HepG2 (cell line): ENCODE data around the gene FITM2. TPM values are rescaled to one million over a fixed set of nuclear protein-coding genes. Genes with fewer than 3 reads are reported as not detected.
"Not testable (repeated sequence)": the region's sequence is repeated elsewhere in the genome, so short reads cannot be mapped to it uniquely, and the experiment has no call there.

ENCODE experiments used
- ATAC-seq: fragments of 200-7000 bp; cut with Tn5 transposase; 3 replicates; pipeline ENCODE4 v1.9.1; 2020; ENCODE audit warnings: mild to moderate bottlenecking, moderate library complexity
- BruUV-seq: library from RNA; stranded (reverse); fragments of 400-500 nt; replicated peaks from 2 replicates; lab custom pipeline; 2021; lab: Mats Ljungman, UMichigan
- CTCF ChIA-PET: fragments of 300-600 bp; formaldehyde crosslinking; extraction: SDS; loops from one replicate; lab custom pipeline; 2021; ENCODE audit warnings: low total read pairs, inconsistent platforms, low intra/inter-chr PET ratio; lab: Yijun Ruan, JAX
- POLR2A ChIA-PET: fragments of 350-600 bp; sonication (Branson Sonifier 250); formaldehyde crosslinking; loops from one replicate; lab custom pipeline; 2020; ENCODE audit warnings: antibody characterized with exemption, inconsistent platforms; lab: Yijun Ruan, JAX
- DNase-seq: peaks from one replicate; pipeline ENCODE4 v3.0.0-alpha.2; 2015; ENCODE audit warnings: low spot score
- FAIRE-seq: peaks from 3 replicates; lab custom pipeline; 2011; peaks lifted over from hg19 to GRCh38; lab: Jason Lieb, UNC
- H2AFZ ChIP-seq: one replicate; pipeline ENCODE4 v1.6.1; 2011; ENCODE audit warnings: low read length, inconsistent platforms
- H3K27ac ChIP-seq: fragments of 300-600 bp; 3 replicates; pipeline ENCODE4 v1.8.0; 2011; ENCODE audit warnings: mixed run types, mild to moderate bottlenecking, mixed read lengths, low read length, inconsistent platforms; ENCODE audit not compliant: insufficient read depth; ENCODE audit errors: extremely low read length
- H3K27me3 ChIP-seq, 2 experiments: fragments of 200-600 bp in 1 of 2; 2 replicates in 1 of 2; 3 replicates in 1 of 2; pipeline versions ENCODE4 v1.6.0 to v1.8.0; 2011; ENCODE audit warnings: low read length in 2 of 2, mild to moderate bottlenecking in 2 of 2, moderate library complexity in 2 of 2, inconsistent platforms in 1 of 2; ENCODE audit not compliant: insufficient read depth in 2 of 2, control insufficient read depth in 1 of 2
- H3K36me3 ChIP-seq, 2 experiments: fragments of 200-600 bp in 1 of 2; replicated peaks in 1 of 2; 2 replicates in 1 of 2; 3 replicates in 1 of 2; pipeline versions ENCODE4 v1.5.1 to v1.8.0; 2011; ENCODE audit warnings: low read length in 2 of 2, inconsistent platforms in 1 of 2; ENCODE audit not compliant: insufficient read depth in 2 of 2, control insufficient read depth in 1 of 2
- H3K4me1 ChIP-seq: 2 replicates; pipeline ENCODE4 v1.5.1; 2012; ENCODE audit warnings: low read length, inconsistent platforms; ENCODE audit not compliant: insufficient read depth
- H3K4me2 ChIP-seq: 2 replicates; pipeline ENCODE4 v1.6.0; 2011; ENCODE audit warnings: low read depth, low read length, inconsistent platforms
- H3K4me3 ChIP-seq, 3 experiments: fragments of 200-600 bp in 1 of 3; sonication (generic), shearing (Covaris generic) in 1 of 3; replicated peaks in 1 of 3; 2 replicates each; pipeline ENCODE4 v1.5.1; 2011 to 2016; ENCODE audit warnings: low read length in 3 of 3, inconsistent platforms in 2 of 3, low read depth in 2 of 3, mild to moderate bottlenecking in 2 of 3, control low read depth in 1 of 3, mixed read lengths in 1 of 3; ENCODE audit not compliant: insufficient read depth in 1 of 3
- H3K79me2 ChIP-seq: one replicate; pipeline ENCODE4 v1.6.1; 2011; ENCODE audit warnings: low read length, inconsistent platforms; ENCODE audit not compliant: insufficient read depth
- H3K9ac ChIP-seq: 2 replicates; pipeline ENCODE4 v1.6.0; 2011; ENCODE audit warnings: mild to moderate bottlenecking, low read depth, low read length, inconsistent platforms; ENCODE audit not compliant: insufficient read depth
- H3K9me3 ChIP-seq: 2 replicates; pipeline ENCODE4 v1.5.1; 2012; ENCODE audit warnings: mild to moderate bottlenecking, low read length
- H4K20me1 ChIP-seq: 2 replicates; pipeline ENCODE4 v1.6.0; 2011; ENCODE audit warnings: inconsistent platforms, mild to moderate bottlenecking, low read length, moderate library complexity; ENCODE audit not compliant: insufficient read depth
- FOXC1 ChIP-seq: sonication (generic); formaldehyde crosslinking; IDR thresholded peaks from 2 replicates; pipeline ENCODE4 v1.8.0; 2022; ENCODE audit warnings: mild to moderate bottlenecking, missing genetic modification reagents, borderline replicate concordance
- FOXK2 ChIP-seq: fragments of 450-650 bp; IDR thresholded peaks from 2 replicates; pipeline ENCODE4 v1.6.1; 2016
- STAG1 ChIP-seq: sonication (generic); formaldehyde crosslinking; IDR thresholded peaks from 2 replicates; pipeline ENCODE4 v1.4.0; 2020; ENCODE audit warnings: missing genetic modification reagents
- ZNF629 ChIP-seq: sonication (generic); formaldehyde crosslinking; conservative IDR thresholded peaks from 2 replicates; pipeline ENCODE4 v1.5.0; 2020; ENCODE audit warnings: missing genetic modification reagents
- whole genome bisulfite sequencing: methylation state at CpG from one replicate; pipeline ENCODE4 v1.1.6; 2017; ENCODE audit warnings: low lambda C conversion rate; 5-methylcytosine and 5-hydroxymethylcytosine counted together
- in situ Hi-C: cut with HindIII; loops from 2 replicates; pipeline ENCODE4 v1.10.0; 2017; ENCODE audit warnings: low pct_unique_long_range_greater_than_20kb; ENCODE audit not compliant: extremely low pct_ligation_motif_present
- intact Hi-C: fragments of 100-400 bp; cut with micrococcal nuclease; formaldehyde crosslinking; loops from one replicate; pipeline ENCODE4 v1.10.0; 2022; ENCODE audit not compliant: unreplicated experiment
- polyA plus RNA-seq, 8 experiments: library from polyadenylated mRNA; depleted of rRNA in 3 of 8; stranded (reverse) in 7 of 8; unstranded in 1 of 8; fragments of >200 nt; fragmentation: Illumina TruSeq in 4 of 8; extraction: Trizol in 4 of 8; gene quantifications; 2 replicates each; pipeline versions ENCODE4 v1.2.1 to v1.2.3, GENCODE V29; 2011 to 2016; ENCODE audit warnings: low read depth in 4 of 8, missing spikeins in 1 of 8, mixed read lengths in 1 of 8; ENCODE audit not compliant: insufficient read depth in 1 of 8
- total RNA-seq, 5 experiments: library from RNA; depleted of rRNA; stranded (reverse); fragments of >200 nt; fragmentation: Illumina TruSeq; extraction: Trizol; gene quantifications; 2 replicates each; pipeline ENCODE4 v1.2.3, GENCODE V29; 2016; ENCODE audit warnings: low read depth in 1 of 5
- TF ChIP-seq, protein P1 (sequence below): sonication (generic); formaldehyde crosslinking; IDR thresholded peaks from 2 replicates; pipeline ENCODE4 v1.5.0; 2020; ENCODE audit warnings: mild to moderate bottlenecking, missing genetic modification reagents
- TF ChIP-seq, protein P2 (sequence below): sonication (generic); formaldehyde crosslinking; IDR thresholded peaks from 2 replicates; pipeline ENCODE4 v1.9.0; 2021; ENCODE audit warnings: missing genetic modification reagents, borderline replicate concordance
- TF ChIP-seq, protein P3 (sequence below): sonication (generic); formaldehyde crosslinking; IDR thresholded peaks from 2 replicates; pipeline ENCODE4 v1.5.0; 2020; ENCODE audit warnings: mild to moderate bottlenecking, missing genetic modification reagents, moderate library complexity
- TF ChIP-seq, protein P4 (sequence below): sonication (generic); formaldehyde crosslinking; IDR thresholded peaks from 2 replicates; pipeline ENCODE4 v1.5.0; 2020; ENCODE audit warnings: mild to moderate bottlenecking, missing genetic modification reagents

Gene FITM2
- total and polyA plus RNA-seq, 2 of the 13 experiments (the other 11 are each of a cell fraction or from before 2014, with no cell fraction given), result 9.6 to 24.5 TPM

DNA sequence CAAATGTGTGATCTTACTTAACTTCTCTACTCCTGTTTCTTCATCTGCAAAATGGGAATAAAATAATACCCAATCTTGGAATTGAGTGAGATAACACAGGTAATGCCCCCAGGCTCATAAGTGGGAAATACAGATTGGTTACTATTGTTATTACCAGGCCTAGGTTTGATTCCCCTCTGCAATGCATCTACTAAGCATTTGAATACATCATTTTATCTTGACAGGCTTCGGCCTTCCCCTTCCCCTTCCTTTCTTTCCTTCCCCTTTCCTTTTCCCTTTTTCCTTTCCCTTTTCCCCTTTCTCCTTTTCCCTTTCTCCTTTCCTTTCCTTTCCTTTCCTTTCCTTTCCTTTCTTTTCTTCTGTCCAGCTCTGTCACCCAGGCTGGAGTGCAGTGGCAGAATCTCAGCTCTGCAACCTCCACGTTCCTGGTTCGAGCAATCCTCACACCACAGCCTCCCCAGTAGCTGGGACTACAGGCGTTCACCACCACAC is 37.2 kb upstream of the FITM2 start (continued):
- TF ChIP-seq, protein P1, sequence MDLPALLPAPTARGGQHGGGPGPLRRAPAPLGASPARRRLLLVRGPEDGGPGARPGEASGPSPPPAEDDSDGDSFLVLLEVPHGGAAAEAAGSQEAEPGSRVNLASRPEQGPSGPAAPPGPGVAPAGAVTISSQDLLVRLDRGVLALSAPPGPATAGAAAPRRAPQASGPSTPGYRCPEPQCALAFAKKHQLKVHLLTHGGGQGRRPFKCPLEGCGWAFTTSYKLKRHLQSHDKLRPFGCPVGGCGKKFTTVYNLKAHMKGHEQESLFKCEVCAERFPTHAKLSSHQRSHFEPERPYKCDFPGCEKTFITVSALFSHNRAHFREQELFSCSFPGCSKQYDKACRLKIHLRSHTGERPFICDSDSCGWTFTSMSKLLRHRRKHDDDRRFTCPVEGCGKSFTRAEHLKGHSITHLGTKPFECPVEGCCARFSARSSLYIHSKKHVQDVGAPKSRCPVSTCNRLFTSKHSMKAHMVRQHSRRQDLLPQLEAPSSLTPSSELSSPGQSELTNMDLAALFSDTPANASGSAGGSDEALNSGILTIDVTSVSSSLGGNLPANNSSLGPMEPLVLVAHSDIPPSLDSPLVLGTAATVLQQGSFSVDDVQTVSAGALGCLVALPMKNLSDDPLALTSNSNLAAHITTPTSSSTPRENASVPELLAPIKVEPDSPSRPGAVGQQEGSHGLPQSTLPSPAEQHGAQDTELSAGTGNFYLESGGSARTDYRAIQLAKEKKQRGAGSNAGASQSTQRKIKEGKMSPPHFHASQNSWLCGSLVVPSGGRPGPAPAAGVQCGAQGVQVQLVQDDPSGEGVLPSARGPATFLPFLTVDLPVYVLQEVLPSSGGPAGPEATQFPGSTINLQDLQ, result no peak
- TF ChIP-seq, protein P2, sequence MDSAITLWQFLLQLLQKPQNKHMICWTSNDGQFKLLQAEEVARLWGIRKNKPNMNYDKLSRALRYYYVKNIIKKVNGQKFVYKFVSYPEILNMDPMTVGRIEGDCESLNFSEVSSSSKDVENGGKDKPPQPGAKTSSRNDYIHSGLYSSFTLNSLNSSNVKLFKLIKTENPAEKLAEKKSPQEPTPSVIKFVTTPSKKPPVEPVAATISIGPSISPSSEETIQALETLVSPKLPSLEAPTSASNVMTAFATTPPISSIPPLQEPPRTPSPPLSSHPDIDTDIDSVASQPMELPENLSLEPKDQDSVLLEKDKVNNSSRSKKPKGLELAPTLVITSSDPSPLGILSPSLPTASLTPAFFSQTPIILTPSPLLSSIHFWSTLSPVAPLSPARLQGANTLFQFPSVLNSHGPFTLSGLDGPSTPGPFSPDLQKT (CRISPR knock-in tag), result no peak
- peak; percentile 51 for TF ChIP-seq ZNF629 (CRISPR knock-in tag)
- TF ChIP-seq FOXK2, result peak; percentile 24; the same call in 1 of the 2 replicates

DNA sequence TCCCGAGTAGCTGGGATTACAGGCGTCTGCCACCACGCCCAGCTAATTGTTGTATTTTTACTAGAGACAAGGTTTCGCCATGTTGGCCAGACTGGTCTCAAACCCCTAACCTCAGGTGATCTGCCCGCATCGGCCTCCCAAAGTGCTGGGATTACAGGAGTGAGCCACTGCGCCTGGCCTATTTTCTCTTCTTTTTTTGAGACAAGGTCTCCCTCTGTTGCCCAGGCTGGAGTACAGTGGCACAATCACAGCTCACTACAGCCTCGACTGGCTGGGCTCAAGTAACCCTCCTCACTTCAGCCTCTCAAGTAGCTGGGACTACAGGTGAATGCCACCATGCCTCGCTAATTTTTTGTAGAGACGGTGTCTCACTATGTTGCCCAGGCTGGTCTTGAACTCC is 34.9 kb upstream of the FITM2 start:
- H2AFZ ChIP-seq, H3K4me2 ChIP-seq, H3K27me3 ChIP-seq, H3K36me3 ChIP-seq, H3K4me3 ChIP-seq, H3K9ac ChIP-seq, POLR2A ChIA-PET, FAIRE-seq, BruUV-seq: not testable (repeated sequence)
- H3K4me1 ChIP-seq, result peaks cover 31% of the 10 kb centered on the region
- TF ChIP-seq, protein P3, sequence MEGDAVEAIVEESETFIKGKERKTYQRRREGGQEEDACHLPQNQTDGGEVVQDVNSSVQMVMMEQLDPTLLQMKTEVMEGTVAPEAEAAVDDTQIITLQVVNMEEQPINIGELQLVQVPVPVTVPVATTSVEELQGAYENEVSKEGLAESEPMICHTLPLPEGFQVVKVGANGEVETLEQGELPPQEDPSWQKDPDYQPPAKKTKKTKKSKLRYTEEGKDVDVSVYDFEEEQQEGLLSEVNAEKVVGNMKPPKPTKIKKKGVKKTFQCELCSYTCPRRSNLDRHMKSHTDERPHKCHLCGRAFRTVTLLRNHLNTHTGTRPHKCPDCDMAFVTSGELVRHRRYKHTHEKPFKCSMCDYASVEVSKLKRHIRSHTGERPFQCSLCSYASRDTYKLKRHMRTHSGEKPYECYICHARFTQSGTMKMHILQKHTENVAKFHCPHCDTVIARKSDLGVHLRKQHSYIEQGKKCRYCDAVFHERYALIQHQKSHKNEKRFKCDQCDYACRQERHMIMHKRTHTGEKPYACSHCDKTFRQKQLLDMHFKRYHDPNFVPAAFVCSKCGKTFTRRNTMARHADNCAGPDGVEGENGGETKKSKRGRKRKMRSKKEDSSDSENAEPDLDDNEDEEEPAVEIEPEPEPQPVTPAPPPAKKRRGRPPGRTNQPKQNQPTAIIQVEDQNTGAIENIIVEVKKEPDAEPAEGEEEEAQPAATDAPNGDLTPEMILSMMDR (CRISPR knock-in tag), result peak; percentile 46
- TF ChIP-seq, protein P4, sequence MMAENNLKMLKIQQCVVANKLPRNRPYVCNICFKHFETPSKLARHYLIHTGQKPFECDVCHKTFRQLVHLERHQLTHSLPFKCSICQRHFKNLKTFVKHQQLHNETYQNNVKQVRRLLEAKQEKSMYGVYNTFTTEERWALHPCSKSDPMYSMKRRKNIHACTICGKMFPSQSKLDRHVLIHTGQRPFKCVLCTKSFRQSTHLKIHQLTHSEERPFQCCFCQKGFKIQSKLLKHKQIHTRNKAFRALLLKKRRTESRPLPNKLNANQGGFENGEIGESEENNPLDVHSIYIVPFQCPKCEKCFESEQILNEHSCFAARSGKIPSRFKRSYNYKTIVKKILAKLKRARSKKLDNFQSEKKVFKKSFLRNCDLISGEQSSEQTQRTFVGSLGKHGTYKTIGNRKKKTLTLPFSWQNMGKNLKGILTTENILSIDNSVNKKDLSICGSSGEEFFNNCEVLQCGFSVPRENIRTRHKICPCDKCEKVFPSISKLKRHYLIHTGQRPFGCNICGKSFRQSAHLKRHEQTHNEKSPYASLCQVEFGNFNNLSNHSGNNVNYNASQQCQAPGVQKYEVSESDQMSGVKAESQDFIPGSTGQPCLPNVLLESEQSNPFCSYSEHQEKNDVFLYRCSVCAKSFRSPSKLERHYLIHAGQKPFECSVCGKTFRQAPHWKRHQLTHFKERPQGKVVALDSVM, result 0 out of 2 replicates have a peak, but pooled peaks have one; percentile 11
- TF ChIP-seq STAG1 (peak; percentile 59), FOXC1 (CRISPR knock-in tag) (0 out of 2 replicates have a peak, but pooled peaks have one; percentile 26)
- TF ChIP-seq, all 625 proteins: peak for 4; not testable (repeated sequence) for 621
- H3K79me2 ChIP-seq, CTCF ChIA-PET, H4K20me1 ChIP-seq, in situ Hi-C loops, intact Hi-C loops, DNase-seq, H3K9me3 ChIP-seq, H3K27ac ChIP-seq: not testable (repeated sequence)
- peak; percentile 24; the same call in 2 of the 3 replicates for ATAC-seq
- 94% methylated on average over 10 of the region's 10 CpGs for WGBS
